HFF-Myc (cell line): ENCODE measurements around the gene KCNN1.
"Not testable (repeated sequence)": the region's sequence is repeated elsewhere in the genome, so short reads cannot be mapped to it uniquely, and the experiment has no call there.

Experiments used
- DNase-seq: peaks from one replicate; pipeline ENCODE4 v3.0.0-alpha.2; 2011; ENCODE audit warnings: low read depth; ENCODE audit errors: extremely low read depth
- H3K4me3 ChIP-seq: replicated peaks from 2 replicates; pipeline ENCODE4 v1.5.1; 2011; ENCODE audit warnings: low read depth, mild to moderate bottlenecking, control low read depth, low read length
- CTCF ChIP-seq: IDR thresholded peaks from 2 replicates; pipeline ENCODE4 v1.5.1; 2012; ENCODE audit warnings: mild to moderate bottlenecking, low read depth, low read length, control low read depth; ENCODE audit errors: missing control alignments

The KCNN1 gene

GRCh38 chr19:18002347-18002850 lies 35.5 kb downstream of the KCNN1 start:
- DNase-seq = no peak
- peak overlapping the region; percentile 63 for H3K4me3 ChIP-seq
- TF ChIP-seq CTCF = no peak

- not testable (repeated sequence) for DNase-seq, H3K4me3 ChIP-seq
Measured at GRCh38 chr19:18005750-18006149, 38.8 kb downstream of the KCNN1 start.

- no peak for DNase-seq
- peak overlapping the region; percentile 37 for H3K4me3 ChIP-seq
- TF ChIP-seq CTCF = peak; percentile 93
Measured at GRCh38 chr19:18007044-18007916, 40.4 kb downstream of the KCNN1 start.

- DNase-seq = peak; percentile 44
Measured at GRCh38 chr19:18007917-18008673, 41.2 kb downstream of the KCNN1 start, which contains the start of gene ARRDC2. ARRDC2 (plus strand) TSS chr19:18008170; CDS start chr19:18008311, 141 bp downstream.

GRCh38 chr19:18008814-18009213 lies 41.9 kb downstream of the KCNN1 start:
- H3K4me3 ChIP-seq = peak overlapping the region; percentile 37
- DNase-seq = no peak
- TF ChIP-seq CTCF = no peak

More at GRCh38 chr19:18007917-18008673, 41.2 kb downstream of the KCNN1 start, which contains the start of gene ARRDC2:
- peak within 1 kb of the TSS; percentile 37 for H3K4me3 ChIP-seq
- TF ChIP-seq CTCF = no peak

- no peak overlapping the region for H3K4me3 ChIP-seq
- no peak for TF ChIP-seq CTCF
- DNase-seq = no peak
Measured at GRCh38 chr19:18009412-18010066, 42.6 kb downstream of the KCNN1 start.
